Trophoblast cell (in vitro differentiated cells and primary cell): ENCODE results near the gene RASGRF1.

Experiments used
- DNase-seq, 2 donors: peaks; one replicate each; pipeline ENCODE4 v3.0.0-alpha.2; 2016
- H2AFZ ChIP-seq: 2 replicates; pipeline ENCODE4 v1.6.1; 2013; ENCODE audit warnings: low read length, moderate library complexity, mild to moderate bottlenecking; ENCODE audit not compliant: insufficient read depth, poor library complexity
- H2AK5ac ChIP-seq: 2 replicates; pipeline ENCODE4 v1.6.1; 2013; ENCODE audit warnings: mild to moderate bottlenecking, low read length
- H2BK120ac ChIP-seq: 2 replicates; pipeline ENCODE4 v1.6.1; 2013; ENCODE audit warnings: low read length, mild to moderate bottlenecking, moderate library complexity; ENCODE audit not compliant: insufficient read depth, poor library complexity
- H2BK12ac ChIP-seq: 2 replicates; pipeline ENCODE4 v1.6.1; 2013; ENCODE audit warnings: mild to moderate bottlenecking, low read length, moderate library complexity
- H2BK5ac ChIP-seq: 2 replicates; pipeline ENCODE4 v1.6.1; 2013; ENCODE audit warnings: low read length, low read depth, moderate library complexity, mild to moderate bottlenecking; ENCODE audit not compliant: poor library complexity
- H3K14ac ChIP-seq: 2 replicates; pipeline ENCODE4 v1.6.1; 2013; ENCODE audit warnings: mild to moderate bottlenecking, low read length
- H3K18ac ChIP-seq: 2 replicates; pipeline ENCODE4 v1.6.1; 2013; ENCODE audit warnings: mild to moderate bottlenecking, low read length
- H3K23ac ChIP-seq: 2 replicates; pipeline ENCODE4 v1.6.1; 2013; ENCODE audit warnings: low read length
- H3K27ac ChIP-seq: 2 replicates; pipeline ENCODE4 v1.5.1; 2013; ENCODE audit warnings: low read depth, mild to moderate bottlenecking, inconsistent platforms, low read length, moderate library complexity
- H3K27me3 ChIP-seq: 2 replicates; pipeline ENCODE4 v1.6.1; 2013; ENCODE audit warnings: inconsistent platforms, mild to moderate bottlenecking, low read length, moderate library complexity; ENCODE audit not compliant: insufficient read depth
- H3K36me3 ChIP-seq, 2 experiments: 1 replicate in 1 of 2; 2 replicates in 1 of 2; pipeline ENCODE4 v1.6.1; 2013; ENCODE audit warnings: low read length in 2 of 2, mild to moderate bottlenecking in 2 of 2, moderate library complexity in 1 of 2; ENCODE audit not compliant: insufficient read depth in 2 of 2, control insufficient read depth in 1 of 2
- H3K4ac ChIP-seq: 2 replicates; pipeline ENCODE4 v1.6.1; 2013; ENCODE audit warnings: low read depth, mild to moderate bottlenecking, low read length, moderate library complexity
- H3K4me1 ChIP-seq, 2 experiments: 1 replicate in 1 of 2; 2 replicates in 1 of 2; pipeline ENCODE4 v1.6.1; 2013; ENCODE audit warnings: low read length in 2 of 2, mild to moderate bottlenecking in 2 of 2, moderate library complexity in 1 of 2; ENCODE audit not compliant: insufficient read depth in 2 of 2, control insufficient read depth in 1 of 2
- H3K4me2 ChIP-seq: 2 replicates; pipeline ENCODE4 v1.6.1; 2013; ENCODE audit warnings: inconsistent platforms, mild to moderate bottlenecking, low read length, moderate library complexity
- H3K4me3 ChIP-seq: 2 replicates; pipeline ENCODE4 v1.5.1; 2013; ENCODE audit warnings: mild to moderate bottlenecking, low read depth, low read length, inconsistent platforms
- H3K79me1 ChIP-seq: one replicate; pipeline ENCODE4 v1.6.1; 2013; ENCODE audit warnings: low read length
- H3K79me2 ChIP-seq: 2 replicates; pipeline ENCODE4 v1.6.1; 2013; ENCODE audit warnings: low read length, mild to moderate bottlenecking; ENCODE audit not compliant: control insufficient read depth, insufficient read depth, poor library complexity
- H3K9ac ChIP-seq: 2 replicates; pipeline ENCODE4 v1.6.1; 2013; ENCODE audit warnings: mild to moderate bottlenecking, low read length
- H3K9me3 ChIP-seq: 2 replicates; pipeline ENCODE4 v1.6.1; 2013; ENCODE audit warnings: low read depth, mild to moderate bottlenecking, control low read depth, inconsistent platforms, low read length; ENCODE audit not compliant: insufficient read depth
- H4K12ac ChIP-seq: 2 replicates; pipeline ENCODE4 v1.6.1; 2013; ENCODE audit warnings: low read depth, mild to moderate bottlenecking, low read length, moderate library complexity
- H4K8ac ChIP-seq: 2 replicates; pipeline ENCODE4 v1.6.1; 2013; ENCODE audit warnings: low read depth, mild to moderate bottlenecking, low read length, moderate library complexity
- H4K91ac ChIP-seq: one replicate; pipeline ENCODE4 v1.6.1; 2013; ENCODE audit warnings: low read depth, mild to moderate bottlenecking, low read length, moderate library complexity
- WGBS: extraction: QIAGEN DNeasy Blood & Tissue Kit; methylation state at CpG from one replicate; pipeline ENCODE4 v1.1.7; 2013; ENCODE audit warnings: missing lambda C conversion rate; ENCODE audit not compliant: insufficient read length, insufficient coverage; ENCODE audit errors: extremely low coverage; 5-methylcytosine and 5-hydroxymethylcytosine counted together

RASGRF1 gene

DNA sequence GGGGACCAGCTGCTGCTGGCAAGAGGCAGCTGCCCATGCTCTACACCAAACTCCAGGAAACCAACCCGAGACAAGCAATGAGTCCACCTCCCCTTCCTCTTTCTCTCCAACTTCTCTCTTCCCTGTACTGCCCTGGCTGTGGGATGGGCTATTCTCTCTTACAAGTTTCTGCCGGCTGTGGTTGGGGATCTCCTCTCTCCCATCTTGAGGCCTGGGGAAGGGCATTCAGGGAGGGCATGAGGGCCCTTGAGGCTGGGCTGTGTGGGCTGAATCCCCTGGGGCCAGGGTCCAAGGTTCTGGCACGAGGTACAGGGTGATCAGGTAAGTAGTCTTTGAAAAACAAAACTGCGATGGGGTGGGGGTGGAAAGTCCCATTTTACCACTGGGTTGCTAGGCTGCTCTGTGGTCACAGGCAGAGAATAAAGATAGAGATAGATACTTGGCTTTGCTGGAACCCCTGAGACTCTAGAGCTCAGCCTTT, 113.4 kb downstream of the RASGRF1 start:
- Histone ChIP-seq H2BK5ac (no peak overlapping the region), H3K23ac (no peak overlapping the region), H4K8ac (no peak overlapping the region), H3K14ac (no peak overlapping the region), H3K4ac (no peak overlapping the region), H3K18ac (no peak overlapping the region), H3K9me3 (no peaks in the 10 kb centered on the region), H2BK120ac (no peak overlapping the region), H4K91ac (no peak overlapping the region), H3K4me3 (no peak overlapping the region), H3K27ac (no peak overlapping the region), H3K4me1 (peaks cover 0 to 3% of the 10 kb centered on the region in 2 experiments), H2BK12ac (no peak overlapping the region), H4K12ac (no peak overlapping the region), H3K79me1 (no peaks in the 10 kb centered on the region), H3K4me2 (no peak overlapping the region), H2AK5ac (no peak overlapping the region), H3K9ac (no peak overlapping the region), H3K79me2 (no peaks in the 10 kb centered on the region), H2AFZ (no peak overlapping the region), H3K27me3 (no peaks in the 10 kb centered on the region), H3K36me3 (no peaks in the 10 kb centered on the region)
- DNase-seq, result peak in 1 of 2 donors; percentile 6
- no CpG with 5 or more reads among the region's 4 CpGs for WGBS

DNA sequence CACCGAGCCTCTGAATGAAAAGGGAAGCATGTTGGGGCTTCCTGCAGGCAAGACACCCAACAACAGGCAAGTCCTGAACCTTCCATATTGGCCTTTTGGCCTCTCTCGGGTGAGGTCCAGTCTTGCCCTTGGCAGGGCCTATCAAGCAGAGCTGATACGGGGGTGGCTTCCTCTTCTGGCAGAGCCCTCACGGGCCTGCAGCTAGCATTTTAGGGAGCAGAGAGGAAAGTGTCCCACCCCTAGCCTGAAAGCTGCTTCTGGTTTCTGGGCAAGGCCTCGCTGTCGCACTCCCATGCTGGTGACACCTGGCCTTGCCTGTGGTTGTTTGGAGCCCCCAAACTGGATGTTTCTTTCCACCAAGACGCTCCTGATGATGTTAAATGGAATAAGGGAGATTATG, 113.9 kb downstream of the RASGRF1 start:
- no peak overlapping the region for H4K12ac ChIP-seq
- H3K9me3 ChIP-seq, result no peaks in the 10 kb centered on the region
- H3K27me3 ChIP-seq, result no peaks in the 10 kb centered on the region
- no peak overlapping the region for H3K18ac ChIP-seq
- no peak overlapping the region for H2BK12ac ChIP-seq
- no peak overlapping the region for H2AFZ ChIP-seq
- no peak overlapping the region for H3K14ac ChIP-seq
- H3K4me2 ChIP-seq, result no peak overlapping the region
- H3K4ac ChIP-seq, result no peak overlapping the region
- H2AK5ac ChIP-seq, result no peak overlapping the region
- H4K91ac ChIP-seq, result no peak overlapping the region
- no peak overlapping the region for H4K8ac ChIP-seq
- no peak overlapping the region for H3K23ac ChIP-seq
- H3K79me2 ChIP-seq, result no peaks in the 10 kb centered on the region
- H3K4me3 ChIP-seq, result no peak overlapping the region
- no peak overlapping the region for H3K9ac ChIP-seq
- no peaks in the 10 kb centered on the region for H3K36me3 ChIP-seq
- no peaks in the 10 kb centered on the region for H3K79me1 ChIP-seq
- no peak for DNase-seq
- H3K27ac ChIP-seq, result no peak overlapping the region
- no peak overlapping the region for H2BK120ac ChIP-seq
- no peak overlapping the region for H2BK5ac ChIP-seq
- peaks cover 0 to 3% of the 10 kb centered on the region in 2 experiments for H3K4me1 ChIP-seq
- no CpG with 5 or more reads among the region's 7 CpGs for WGBS

DNA sequence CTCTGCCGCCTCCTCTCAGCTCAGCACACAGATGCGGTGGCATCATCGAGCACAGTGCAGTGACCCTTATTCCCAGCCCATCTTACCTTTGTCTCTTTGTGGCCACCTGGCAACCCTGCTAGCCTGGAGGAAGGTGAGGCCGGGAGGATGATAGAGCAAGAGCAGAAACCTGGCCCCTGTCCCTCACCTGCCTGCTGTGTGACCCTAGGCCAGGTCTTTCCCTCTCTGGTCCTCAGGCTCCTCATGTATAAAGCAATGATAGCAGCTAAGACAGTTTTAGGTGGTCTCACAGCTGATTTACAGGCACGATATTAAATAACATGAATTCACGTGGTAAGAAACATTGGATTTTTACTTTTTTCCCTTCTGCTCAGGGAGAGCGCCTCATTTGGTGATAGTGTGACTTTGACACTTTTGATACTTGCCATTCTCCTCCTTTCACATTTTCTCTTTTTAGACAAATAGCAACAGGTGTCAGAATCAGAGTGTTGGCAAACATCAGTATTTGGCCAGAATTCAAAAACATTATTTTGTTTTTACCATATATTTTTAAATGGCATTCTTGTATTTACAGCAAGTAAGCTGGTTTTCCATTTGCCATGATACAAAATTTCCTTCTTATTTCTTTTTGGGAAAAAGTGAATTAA, 116.2 kb downstream of the RASGRF1 start:
- WGBS, result no CpG with 5 or more reads among the region's 7 CpGs
- no peak overlapping the region for H3K9ac ChIP-seq
- no peaks in the 10 kb centered on the region for H3K9me3 ChIP-seq
- H2AK5ac ChIP-seq, result no peak overlapping the region
- H4K12ac ChIP-seq, result no peak overlapping the region
- H3K4me2 ChIP-seq, result no peak overlapping the region
- no peak overlapping the region for H4K91ac ChIP-seq
- no peaks in the 10 kb centered on the region for H3K36me3 ChIP-seq
- H3K4ac ChIP-seq, result no peak overlapping the region
- H2AFZ ChIP-seq, result no peak overlapping the region
- H3K79me2 ChIP-seq, result no peaks in the 10 kb centered on the region
- H3K79me1 ChIP-seq, result no peaks in the 10 kb centered on the region
- no peak for DNase-seq
- no peak overlapping the region for H3K23ac ChIP-seq
- H2BK120ac ChIP-seq, result no peak overlapping the region
- H3K18ac ChIP-seq, result no peak overlapping the region
- H3K4me1 ChIP-seq, result peaks cover 0 to under 1% of the 10 kb centered on the region in 2 experiments
- H3K27ac ChIP-seq, result no peak overlapping the region
- H2BK5ac ChIP-seq, result no peak overlapping the region
- H3K4me3 ChIP-seq, result no peak overlapping the region
- H4K8ac ChIP-seq, result no peak overlapping the region
- no peaks in the 10 kb centered on the region for H3K27me3 ChIP-seq
- no peak overlapping the region for H3K14ac ChIP-seq
- no peak overlapping the region for H2BK12ac ChIP-seq

DNA sequence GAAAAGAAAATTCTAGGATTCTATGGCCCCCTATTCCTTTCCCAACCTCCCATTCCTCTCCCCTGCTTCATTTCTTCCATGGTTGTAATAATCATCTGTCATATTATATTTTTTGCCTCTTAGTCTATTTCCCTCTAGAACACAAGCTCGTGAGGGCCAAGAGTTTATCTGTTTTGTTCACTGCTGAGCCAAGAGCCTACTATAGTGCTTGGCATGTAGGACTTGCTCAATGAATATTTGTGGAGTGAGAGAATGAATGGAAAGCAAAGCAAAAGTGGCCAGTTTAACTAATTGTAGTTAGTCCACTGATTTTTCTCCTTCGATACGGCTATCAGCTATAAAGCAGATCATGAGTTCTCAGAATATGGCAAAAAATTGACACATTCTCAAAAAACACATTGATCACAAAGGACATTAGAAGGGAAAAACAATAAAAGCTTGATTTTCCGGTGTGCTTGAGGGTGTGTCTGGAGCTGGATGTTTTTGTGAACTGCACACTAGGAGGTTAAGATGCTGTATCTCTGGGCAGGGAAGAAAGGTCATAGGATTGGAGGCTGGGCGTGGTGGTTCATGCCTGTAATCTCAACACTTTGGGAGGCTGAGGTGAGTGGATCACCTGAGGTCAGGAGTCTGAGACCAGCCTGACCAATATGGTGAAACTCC, 120.8 kb downstream of the RASGRF1 start:
- Histone ChIP-seq H2BK5ac (no peak overlapping the region), H4K12ac (no peak overlapping the region), H3K23ac (no peak overlapping the region), H2AK5ac (no peak overlapping the region), H3K9ac (no peak overlapping the region), H2BK120ac (no peak overlapping the region), H3K27me3 (no peaks in the 10 kb centered on the region), H3K18ac (no peak overlapping the region), H3K4me1 (peaks cover 12 to 13% of the 10 kb centered on the region in 2 experiments), H4K91ac (no peak overlapping the region), H2BK12ac (no peak overlapping the region), H2AFZ (no peak overlapping the region), H3K36me3 (no peaks in the 10 kb centered on the region), H3K9me3 (no peaks in the 10 kb centered on the region), H3K79me2 (no peaks in the 10 kb centered on the region), H3K4me3 (no peak overlapping the region), H3K4ac (no peak overlapping the region), H3K79me1 (peaks cover 4% of the 10 kb centered on the region), H3K4me2 (no peak overlapping the region), H3K14ac (no peak overlapping the region), H4K8ac (no peak overlapping the region), H3K27ac (peak overlapping the region; percentile 13)
- peak; percentile 45 to 73 for DNase-seq
- WGBS, result no CpG with 5 or more reads among the region's 5 CpGs
